Measurements from ENCODE around the gene SPDYE2B.
"Not testable (repeated sequence)": the region's sequence is repeated elsewhere in the genome, so short reads cannot be mapped to it uniquely, and the experiment has no call there.

Gene SPDYE2B, protein sequence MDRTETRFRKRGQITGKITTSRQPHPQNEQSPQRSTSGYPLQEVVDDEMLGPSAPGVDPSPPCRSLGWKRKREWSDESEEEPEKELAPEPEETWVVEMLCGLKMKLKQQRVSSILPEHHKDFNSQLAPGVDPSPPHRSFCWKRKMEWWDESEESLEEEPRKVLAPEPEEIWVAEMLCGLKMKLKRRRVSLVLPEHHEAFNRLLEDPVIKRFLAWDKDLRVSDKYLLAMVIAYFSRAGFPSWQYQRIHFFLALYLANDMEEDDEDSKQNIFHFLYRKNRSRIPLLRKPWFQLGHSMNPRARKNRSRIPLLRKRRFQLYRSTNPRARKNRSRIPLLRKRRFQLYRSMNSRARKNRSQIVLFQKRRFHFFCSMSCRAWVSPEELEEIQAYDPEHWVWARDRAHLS

DNA sequence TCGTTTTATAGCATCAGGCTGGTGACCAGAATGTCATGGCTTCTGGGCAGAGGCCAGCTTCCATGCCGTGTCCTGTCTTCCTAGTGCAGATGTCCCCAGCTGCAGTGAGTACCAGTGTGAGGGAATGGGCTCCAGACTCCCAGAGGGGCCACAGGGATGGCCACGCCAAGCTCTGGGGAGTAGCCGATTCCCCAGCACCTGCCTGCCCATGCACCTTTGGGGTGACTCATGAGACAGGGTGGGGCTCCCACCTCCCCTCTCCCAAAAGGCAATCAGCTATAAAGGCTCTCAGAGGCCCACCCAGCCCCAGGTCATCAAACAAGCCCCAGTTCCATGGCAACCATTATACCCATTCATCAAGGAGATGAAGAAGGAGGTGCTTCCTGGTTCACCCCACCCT lies at the start of gene SPDYE2B:
TSS of gene SPDYE2B (plus strand) at position 396 of the 400 bp plus-strand sequence. CDS start 2,030 bp downstream, outside the sequence.
- not testable (repeated sequence) for DNase-seq

DNA sequence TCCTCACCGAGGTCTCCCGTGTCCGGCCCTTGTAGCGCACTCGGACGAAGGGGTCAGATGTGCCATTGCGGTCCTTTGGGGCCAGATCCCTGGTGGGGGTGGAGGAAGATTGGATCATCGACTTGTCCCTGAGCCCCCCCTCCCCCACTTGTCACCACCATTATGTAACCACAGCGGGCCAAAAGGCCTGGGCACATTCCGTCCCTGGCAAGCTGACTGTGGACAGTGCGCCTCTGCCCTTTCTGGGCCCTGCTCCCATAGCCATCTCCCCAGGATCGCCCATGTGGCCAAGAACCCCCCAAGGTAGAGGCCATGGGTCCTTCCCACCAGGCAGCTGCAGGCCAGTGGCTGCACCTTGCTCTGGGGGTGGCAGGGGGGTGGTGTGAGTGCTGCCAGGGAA lies 47.8 kb upstream of the SPDYE2B start:
- not testable (repeated sequence) for DNase-seq

DNA sequence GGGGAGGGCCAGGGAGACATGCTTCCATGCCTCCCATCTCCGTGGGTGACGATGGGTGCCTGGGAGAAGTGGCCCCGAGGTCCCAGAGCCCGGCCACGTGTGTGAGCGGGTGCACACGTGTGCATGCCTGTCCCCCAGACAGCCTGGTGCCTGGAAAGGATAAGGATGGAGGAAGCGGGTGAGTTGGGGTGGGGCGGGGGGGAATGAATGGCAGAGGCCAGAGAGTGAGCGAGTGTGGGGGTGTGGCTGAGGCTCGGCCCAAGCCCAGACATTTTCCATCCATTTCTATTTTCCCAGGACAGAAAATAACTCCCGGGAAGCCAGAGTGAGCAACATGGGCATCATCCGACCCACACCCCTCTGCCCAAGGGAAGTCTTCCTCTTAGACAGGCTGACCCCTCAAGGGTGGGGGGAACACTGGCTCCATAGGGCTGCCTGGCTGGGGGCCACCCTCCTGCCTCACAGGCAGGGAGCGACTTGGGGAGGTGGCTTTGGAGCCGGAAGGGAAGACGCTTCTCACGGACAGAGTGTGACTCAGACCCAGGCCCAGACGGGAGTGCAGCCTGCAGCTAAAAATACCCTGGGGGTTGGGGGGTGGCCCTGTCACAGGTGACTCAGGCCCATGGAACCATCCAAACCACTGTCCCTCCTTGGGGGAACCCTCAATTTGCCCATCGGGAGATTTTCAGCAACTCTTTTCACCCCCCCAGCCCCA lies 45.5 kb upstream of the SPDYE2B start:
- DNase-seq: not testable (repeated sequence)

DNA sequence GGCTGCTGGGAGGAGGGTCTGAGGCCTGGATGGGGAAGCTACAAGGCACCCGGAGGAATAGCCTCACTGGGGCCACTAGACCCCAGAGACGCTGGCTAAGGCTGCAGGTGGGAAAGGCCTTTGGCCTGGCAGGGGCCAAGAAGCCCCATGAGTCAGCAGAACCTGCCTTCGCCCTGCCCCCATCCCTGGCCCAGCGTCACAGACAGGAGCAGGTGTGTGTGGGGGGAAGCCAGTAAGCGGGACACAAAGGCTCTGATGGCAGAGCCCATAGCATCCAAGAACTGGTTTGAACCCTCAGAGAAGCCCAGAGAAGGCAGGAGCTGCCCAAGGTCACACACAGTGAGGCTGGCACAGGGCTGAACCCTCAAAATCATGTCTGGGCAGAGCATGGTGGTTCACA lies 43.3 kb upstream of the SPDYE2B start:
- DNase-seq: not testable (repeated sequence)

DNA sequence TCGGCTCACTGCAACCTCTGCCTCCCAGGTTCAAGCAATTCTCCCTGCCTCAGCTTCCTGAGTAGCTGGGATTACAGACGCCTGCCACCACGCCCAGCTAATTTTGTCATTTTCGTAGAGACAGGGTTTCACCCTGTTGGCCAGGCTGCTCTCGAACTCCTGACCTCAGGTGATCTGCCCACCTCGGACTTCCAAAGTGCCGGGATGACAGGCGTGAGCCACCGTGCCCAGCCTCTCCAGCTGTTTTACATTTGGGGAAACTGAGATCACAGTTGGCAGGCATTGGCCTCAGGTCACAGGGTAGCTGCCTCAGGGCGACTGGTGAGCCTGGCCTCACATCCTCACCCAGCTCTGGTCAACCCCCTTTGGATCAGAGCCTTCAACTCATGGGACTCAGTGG lies 40.4 kb upstream of the SPDYE2B start:
- DNase-seq: not testable (repeated sequence)

DNA sequence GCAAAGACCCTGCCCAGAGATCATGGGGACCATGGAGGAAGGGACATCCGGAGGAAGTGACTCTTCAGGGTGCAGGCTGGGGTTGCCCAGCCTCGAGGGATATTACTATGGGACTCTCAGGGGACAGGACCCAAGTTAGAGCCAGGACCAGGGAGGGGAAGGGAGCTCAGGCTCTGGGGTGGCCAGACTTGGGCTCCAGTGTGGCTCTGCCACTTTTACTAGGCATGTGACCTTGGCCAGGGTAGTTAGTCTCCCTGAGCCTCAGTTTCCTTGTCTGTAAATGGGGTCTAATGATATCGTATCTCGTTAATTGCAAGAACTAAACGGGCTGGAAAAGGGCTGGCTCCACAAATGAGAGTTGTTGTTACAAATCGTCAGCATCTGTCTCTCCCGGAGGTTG lies 39.7 kb upstream of the SPDYE2B start:
- not testable (repeated sequence) for DNase-seq

DNA sequence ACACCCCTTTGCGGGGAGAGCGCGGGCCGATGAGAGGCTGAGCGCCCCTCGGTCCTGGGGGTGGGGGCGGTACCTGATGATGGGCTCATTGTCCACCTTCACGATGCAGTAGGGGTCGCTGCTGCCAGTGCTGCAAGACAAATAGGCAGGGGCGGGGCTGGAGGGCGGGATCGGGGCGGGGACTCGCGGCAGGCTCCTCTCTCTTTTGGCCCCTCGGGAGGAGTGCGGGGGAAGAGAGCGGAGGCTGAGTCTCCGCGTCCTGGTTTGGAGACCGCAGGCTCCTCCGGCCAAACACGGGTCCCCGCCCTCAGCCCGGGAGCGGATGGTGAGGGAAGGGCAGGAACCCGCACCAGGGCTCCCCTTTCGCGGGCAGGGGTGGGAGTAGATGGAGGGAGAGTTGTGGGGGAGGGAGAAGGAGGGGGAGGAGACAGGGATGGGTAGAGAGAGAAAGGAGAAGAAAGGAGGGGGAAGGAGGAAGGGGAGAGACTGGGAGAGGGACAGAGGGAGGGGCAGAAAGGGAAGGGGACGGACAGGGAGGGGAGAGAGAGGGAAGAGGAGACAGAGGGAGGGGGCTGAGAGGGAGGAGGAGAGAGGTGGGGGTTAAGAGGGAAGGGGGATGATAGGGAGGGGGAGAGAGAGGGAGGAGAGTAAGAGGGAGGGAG lies 39.0 kb upstream of the SPDYE2B start:
- DNase-seq: not testable (repeated sequence)

DNA sequence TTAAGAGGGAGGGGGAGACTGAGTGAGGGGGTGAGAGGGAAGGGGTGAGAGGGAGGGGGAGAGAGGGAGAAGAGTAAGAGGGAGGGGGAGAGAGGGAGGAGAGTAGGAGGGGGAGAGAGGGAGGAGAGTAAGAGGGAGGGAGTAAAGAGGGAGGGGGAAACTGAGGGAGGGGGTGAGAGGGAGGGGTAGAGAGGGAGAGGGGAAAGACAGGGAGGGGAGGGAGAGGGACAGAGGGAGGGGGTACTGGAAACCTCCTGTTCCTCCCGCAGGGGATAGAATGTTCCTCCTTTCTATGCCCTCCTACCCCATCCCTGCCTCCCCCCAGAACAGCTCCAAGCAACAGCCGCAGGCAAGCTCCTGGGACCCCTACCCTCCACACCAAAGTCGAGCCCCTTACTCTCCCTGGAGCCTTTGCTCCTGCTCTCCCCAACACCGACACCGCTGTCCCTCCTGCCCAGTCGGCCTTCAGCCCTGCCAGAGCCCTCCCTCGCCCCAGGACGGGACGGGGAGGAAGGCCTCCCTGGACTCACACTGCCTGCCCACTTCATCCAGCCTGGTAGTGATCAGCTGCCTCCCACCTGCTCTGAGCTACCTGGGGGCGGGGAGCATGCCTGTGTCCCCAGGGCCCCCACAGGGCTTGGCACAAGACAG lies 38.3 kb upstream of the SPDYE2B start:
- not testable (repeated sequence) for DNase-seq

DNA sequence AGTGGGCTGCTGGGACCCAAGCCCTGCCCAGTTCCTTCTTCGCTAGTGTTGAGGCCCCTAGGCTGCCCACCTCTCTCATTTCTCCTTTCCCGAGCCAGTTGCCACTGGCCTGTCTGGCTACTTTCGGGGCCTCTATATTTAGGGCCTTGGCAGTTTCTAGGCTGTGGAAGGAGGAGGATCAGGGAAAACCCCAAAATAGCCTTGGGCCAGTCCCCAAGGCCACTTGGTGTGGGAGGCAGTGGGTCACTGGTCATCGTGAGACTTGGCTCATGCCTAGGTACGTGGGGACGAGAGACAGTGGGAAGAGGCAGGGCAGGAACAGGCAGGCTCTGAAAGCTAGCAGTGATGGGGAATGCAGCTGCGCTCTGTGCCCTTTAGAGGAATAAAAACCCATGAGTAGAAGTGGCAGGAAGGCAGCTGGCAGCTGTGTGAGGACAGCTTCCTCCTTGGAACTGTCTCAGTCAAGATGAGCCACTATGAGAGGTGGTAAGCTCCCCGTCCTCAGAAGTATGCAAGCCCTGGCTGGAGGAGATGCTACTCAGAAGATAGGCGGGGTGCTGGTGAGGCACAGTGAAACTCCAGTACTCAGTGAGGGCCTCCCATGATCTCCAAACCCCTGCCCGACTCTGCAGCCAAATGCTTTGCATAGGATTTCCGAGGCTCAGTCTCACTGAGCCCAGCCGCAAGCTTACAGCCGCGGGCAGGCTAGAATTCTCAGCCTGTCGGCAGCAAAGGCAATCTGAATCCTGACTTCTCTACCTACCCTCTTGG lies 36.4 kb upstream of the SPDYE2B start:
- DNase-seq: not testable (repeated sequence)

DNA sequence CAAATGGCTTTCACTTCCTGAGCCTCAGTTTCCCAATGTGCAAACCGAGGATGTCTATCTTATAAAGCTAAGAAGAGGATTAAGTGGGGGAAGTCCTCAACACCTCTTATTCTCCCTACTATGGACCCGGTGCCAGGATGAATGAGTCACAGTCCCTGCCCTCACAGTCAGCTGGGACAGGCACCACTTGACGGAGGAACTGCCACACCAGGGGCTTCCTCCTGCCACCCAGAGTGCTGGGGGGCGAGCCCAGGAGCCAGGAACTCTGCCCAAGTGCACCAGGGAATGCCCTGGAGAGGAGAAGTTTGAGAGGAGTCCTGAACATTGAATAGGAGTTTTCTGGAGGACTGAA lies 35.8 kb upstream of the SPDYE2B start:
- not testable (repeated sequence) for DNase-seq

DNA sequence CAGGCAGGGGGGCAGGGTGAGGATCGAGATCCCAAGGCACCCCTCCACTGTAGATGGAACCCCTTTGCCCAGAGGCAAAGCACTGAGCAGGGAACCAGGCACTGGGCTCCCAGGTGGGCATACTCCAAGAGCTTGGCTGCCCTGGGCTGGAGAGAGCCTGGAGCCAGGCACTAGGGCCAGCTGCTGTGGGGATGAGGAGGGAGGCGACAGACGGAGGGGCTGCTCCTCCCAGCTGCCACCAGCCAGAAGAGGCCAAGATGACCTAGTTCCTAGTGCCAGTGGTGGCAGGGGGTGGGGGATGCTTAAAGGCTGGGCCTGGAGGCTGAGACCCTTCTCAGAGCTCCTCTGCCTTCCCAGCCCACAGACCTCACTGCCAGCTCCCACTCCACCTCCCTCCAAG lies 35.2 kb upstream of the SPDYE2B start:
- DNase-seq: not testable (repeated sequence)

DNA sequence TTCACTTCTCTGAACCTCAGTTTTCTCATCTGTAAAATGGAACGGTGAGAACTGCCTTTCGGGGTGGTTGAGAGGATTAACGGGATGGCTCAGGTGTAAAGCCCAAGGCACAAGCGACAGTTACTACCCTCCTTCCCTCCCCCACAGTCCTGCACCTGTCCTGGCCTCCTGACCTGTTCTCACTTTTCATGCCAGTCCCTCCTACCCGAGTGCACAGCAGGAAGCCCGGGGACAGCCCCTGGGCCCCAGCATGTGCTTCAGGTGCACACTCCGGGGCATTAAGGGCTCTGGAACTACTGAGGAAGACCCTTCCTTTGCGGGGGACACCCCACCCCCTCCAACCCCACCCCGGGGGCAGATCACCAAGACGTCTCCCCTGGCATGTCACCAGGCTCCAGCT lies 34.2 kb upstream of the SPDYE2B start:
- not testable (repeated sequence) for DNase-seq

DNA sequence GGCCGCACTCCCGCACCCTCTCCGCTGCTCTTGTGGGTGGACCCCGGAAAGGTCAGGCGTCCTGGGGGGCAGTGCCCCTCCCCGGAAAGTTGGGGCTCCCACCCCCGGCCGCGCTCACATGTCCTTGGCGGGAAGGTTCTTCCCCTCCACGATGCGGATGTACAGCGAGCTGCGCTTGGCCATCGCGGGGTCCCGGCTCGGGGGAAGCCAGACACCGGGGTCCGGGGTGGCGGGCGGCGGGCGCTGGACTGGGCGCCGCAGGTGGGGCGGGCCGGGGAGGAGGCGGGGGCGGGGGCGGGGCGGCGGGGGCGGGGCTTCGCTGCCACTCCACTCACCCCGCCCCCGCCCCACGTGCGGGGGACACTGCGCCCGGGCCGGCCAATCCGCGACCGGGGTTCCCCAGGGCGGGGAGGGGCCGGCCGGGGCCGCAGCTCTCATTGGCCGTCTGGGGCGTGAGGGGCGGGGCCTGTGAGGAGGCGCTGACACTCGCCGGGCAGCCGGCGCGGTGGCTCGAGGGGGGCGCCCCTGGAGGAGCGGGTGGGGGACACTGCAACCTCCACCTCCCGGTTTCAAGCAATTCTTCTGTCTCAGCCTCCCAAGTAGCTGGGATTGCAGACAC lies 33.5 kb upstream of the SPDYE2B start, which contains the start of gene RASA4:
TSS of gene RASA4 (minus strand) at position 250 of the 619 bp plus-strand sequence. CDS start at position 183, 67 bp downstream.
- peak; percentile 43 for DNase-seq

DNA sequence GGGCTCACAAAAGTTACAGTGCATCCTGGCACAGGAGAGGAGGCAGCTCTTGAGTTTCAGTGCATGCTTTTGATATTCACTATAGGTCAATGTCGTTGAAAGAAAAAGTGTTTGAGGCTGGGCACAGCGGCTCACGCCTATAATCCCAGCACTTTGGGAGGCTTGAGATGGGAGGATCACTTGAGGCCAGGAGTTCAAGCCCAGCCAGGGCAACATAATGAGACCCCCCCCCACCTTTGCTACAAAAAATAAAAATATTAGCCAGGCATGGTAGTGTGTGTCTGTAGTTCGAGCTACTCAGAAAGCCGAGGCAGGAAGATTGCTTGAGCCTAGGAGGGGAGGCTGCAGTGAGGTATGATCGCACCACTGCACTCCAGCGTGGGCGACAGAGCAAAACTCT lies 32.0 kb upstream of the SPDYE2B start:
- DNase-seq: not testable (repeated sequence)

DNA sequence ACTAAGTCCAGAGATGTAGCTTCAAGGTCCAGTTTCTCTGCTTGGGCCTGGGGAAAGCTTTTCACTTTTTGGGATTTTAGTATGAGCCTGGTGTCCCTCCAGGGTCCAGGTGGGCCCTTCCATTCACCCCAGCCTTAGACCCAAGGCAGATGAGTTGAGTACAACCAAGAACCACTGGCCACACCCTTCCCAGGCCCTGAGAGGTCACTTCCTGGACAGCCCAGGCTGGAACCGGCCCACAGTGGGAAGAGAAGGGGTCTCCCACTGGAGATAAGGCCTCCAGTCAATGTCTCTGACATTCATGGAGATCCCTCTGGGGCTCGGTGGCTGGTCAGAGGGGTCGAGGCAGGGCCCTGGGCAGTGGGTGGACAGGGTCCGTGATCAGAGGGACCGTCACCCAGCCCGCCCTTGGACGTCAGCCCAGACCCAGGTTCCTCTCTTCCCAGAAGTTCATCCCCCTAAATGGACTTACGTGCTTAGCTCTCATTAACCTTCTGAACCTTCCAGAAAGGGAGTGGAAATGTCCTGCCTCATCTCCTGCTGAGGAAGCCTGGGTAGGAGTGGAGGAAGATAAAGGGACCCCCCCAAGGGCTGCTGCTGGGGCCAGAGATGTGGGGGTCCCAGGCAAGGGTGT lies 22.7 kb upstream of the SPDYE2B start:
- not testable (repeated sequence) for DNase-seq

DNA sequence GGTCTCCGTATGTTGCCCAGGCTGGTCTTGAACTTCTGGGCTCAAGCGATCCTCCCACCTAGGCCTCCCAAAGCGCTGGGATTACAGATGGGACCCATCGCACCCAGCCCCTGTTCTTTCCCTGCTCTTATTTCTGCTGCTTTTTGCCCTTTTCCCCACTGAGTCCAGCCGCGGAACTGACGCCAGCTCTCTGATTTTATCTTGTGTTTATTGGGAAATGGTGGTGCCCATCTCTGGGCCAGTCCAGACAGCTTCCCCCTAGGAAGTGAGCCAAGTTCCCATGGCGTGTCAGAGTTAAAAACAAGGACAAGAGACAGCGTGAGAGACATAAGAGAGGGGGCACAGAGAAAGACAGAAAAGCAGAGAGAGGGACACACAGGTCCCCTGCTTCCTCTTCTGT lies 19.5 kb upstream of the SPDYE2B start:
- DNase-seq: not testable (repeated sequence)

DNA sequence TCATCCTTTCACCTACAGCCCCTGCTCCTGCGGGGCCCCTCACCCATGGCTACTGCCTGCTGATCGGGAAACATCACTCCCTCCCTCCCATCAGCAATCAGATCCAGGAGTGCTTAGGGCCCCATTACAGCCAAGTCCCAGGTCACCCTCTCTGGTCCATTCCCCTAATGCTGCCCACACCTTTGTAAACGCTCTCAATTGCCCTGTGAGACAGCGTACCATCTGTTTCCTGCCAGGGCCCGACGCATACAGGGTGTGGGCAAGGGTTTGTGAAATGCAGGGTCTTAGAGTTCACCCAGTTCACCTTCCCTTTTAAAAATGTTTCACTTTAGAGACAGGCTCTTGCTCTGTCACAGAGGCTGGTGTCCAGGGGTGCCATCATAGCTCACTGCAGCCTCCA lies 15.8 kb upstream of the SPDYE2B start:
- DNase-seq: not testable (repeated sequence)

DNA sequence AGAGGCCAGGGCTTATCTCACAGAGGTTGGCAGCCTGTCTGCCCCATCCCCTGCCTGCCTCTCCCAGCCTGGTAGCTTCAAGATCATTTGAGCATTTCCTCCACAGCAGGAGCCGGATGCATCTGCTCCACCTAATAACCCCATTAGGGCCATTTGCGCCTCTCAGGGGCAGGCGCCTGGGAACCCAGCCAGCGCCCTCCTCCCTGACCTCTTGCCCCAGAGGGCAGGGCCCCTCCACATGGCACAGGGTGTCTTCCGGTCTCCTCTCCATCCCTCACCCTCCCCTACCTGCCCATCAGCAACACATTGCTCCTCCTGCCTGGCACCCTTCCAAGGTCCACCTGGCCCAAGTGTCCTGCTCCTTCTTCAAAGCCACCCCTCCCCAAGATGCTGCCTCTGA lies 14.8 kb upstream of the SPDYE2B start:
- not testable (repeated sequence) for DNase-seq

DNA sequence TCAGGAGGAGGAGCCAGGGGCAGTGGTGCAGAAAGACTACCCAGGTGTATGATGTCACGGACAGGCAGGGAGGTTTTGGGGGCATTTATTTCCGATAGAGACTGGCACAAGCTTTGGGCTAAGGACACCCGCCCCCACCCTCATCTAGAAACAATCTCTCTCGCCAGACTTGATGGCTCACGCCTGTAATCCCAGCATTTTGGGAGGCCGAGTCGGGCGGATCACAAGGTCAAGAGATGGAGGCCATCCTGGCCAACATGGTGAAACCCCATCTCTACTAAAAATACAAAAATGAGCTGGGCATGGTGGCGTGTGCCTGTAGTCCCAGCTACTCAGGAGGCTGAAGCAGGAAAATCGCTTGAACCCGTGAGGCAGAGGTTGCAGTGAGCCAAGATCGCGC lies 13.2 kb upstream of the SPDYE2B start:
- DNase-seq: not testable (repeated sequence)

DNA sequence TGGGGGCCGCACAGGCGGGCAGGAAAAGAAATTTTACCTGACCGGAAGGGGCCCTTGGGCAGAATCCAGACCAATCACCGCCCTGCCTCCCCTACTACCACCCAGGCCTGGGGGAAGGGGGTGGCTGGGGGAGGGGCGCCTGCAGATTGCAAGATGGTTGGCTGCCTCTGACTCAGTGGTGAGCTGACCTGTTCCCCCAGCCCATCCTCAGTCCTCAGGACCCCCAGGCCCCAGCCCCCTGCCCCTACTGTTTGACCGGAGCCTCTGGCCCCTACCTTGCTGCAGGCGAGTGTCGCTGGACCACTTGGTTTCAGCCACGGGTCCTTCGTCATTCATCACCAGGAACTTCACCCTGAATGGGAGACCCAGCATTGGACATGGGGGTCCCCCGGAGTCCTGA lies 11.3 kb upstream of the SPDYE2B start:
- not testable (repeated sequence) for DNase-seq

DNA sequence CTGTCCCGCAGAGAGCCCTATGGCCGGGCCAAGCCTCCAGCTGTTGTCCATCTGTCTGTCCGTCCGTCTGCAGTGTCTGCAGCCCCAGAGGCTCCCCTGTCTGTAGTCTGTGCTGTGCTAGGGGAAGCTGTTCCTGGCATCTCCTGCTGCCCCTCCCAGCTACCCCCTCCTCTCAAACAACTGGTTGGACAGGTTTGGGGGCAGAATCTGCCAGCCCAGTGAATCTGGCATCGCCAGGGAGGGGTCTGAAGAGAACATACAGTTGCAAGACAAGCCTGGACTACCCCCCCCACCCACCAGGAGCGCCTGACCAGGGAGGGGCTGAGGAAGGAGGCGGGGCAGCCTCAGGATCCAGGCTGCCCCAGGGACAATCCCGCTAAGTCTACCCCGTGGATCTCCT lies 7.4 kb upstream of the SPDYE2B start, which contains the start of gene UPK3BL1:
TSS of gene UPK3BL1 (minus strand) at position 101 of the 400 bp plus-strand sequence. CDS start at position 51, 50 bp downstream.
- DNase-seq: not testable (repeated sequence)

Measured in stimulated activated CD4-positive, alpha-beta T cell treated with anti-CD3 and anti-CD28 coated beads, Interleukin-4, amount 100 ng/mL, for 1 hour (primary cell).